ENCODE results near the gene SEC24C.
"Not testable (repeated sequence)": the region's sequence is repeated elsewhere in the genome, so short reads cannot be mapped to it uniquely, and the experiment has no call there.

The SEC24C gene

GRCh38 chr10:73743905-73744663 lies at the start of gene SEC24C:
TSS of gene SEC24C (plus strand) at chr10:73744372. CDS start at chr10:73746833, 2,461 bp downstream.
- peak; percentile 96 for DNase-seq

DNA sequence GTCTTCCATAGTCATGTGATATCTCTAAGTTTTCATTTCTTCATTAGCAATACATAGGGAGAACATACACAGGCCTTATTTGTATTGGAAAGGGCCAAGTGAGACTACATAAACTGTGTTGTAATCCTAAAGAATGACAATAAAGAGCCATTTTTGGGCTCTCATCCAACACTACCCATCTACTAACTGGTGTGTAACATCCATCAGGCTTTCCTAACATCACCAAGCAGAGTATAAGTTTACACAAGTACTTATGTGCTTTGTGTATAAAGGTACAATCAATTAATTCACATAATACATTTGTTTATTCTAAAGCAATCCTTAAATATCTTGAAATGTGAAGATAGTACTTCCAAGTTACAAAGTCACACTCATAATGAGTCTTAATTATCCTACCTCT lies 48.9 kb upstream of the SEC24C start:
- DNase-seq = not testable (repeated sequence)

GRCh38 chr10:73697675-73698159 lies 46.5 kb upstream of the SEC24C start, which contains the start of gene AGAP5:
TSS of gene AGAP5 (minus strand) at chr10:73698109. CDS start at chr10:73697755, 354 bp downstream.
- DNase-seq = not testable (repeated sequence)

DNA sequence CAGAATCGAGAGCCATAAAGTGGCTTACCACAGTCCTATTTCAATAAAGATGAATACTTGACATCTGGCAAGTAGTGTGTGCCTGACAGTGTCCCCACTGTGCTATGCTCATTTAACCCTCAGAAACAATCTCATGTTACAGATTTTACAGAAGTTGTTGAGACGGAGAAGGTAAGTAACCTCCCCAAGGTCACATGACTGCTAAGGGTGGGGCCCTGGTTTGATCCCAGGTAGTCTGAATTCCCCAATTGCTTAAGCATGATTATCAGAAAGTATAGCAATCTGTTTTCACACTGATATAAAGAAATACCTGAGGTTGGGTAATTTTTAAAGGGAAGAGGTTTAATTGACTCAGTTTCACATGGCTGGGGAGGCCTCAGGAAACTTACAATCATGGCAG lies 45.4 kb upstream of the SEC24C start:
- not testable (repeated sequence) for DNase-seq

DNA sequence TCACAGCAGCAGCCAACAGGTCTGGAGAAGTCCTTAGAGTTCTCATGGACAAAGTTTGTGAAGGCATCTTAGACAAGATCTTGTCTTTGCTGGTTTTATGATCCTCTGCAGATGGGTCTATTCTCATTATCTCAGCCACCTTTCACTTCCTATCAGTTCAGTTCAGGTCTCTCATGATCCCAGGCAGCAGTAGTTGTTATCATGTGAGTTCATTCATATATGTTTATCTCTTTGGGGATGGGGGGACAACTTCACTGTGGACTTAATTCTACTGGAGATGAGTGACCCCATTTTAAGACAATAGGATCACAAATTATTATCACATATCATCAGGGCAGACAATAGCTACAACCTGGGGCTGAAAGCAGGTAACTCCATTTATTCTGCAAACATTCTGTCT lies 40.2 kb upstream of the SEC24C start:
- not testable (repeated sequence) for DNase-seq

- not testable (repeated sequence) for DNase-seq
These were observed 38.6 kb upstream of the SEC24C start for GRCh38 chr10:73705506-73706072.

DNA sequence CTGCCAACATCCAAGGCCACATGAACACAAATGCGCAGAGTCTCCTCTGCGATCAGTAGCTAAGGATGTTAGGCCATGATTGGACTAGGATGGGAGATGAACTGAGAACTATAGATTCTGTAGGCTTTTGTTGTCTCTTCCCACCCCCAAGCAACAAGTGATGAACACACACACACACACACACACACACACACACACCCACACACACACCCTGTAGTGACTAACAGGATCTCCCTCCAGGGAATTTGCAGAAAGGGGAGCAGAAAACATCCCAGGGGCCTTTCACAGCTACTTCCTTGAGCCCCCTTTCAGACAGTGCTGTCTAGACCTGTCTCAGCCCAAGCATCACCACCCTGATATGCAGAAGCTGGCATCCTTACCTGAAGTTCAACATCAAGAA lies 37.7 kb upstream of the SEC24C start:
- DNase-seq = not testable (repeated sequence)

- DNase-seq = not testable (repeated sequence)
These were observed 36.5 kb upstream of the SEC24C start for GRCh38 chr10:73707628-73708027.

GRCh38 chr10:73708122-73708521 lies 36.0 kb upstream of the SEC24C start:
- DNase-seq = not testable (repeated sequence)

GRCh38 chr10:73711683-73712082 lies 32.5 kb upstream of the SEC24C start:
- DNase-seq = not testable (repeated sequence)

- not testable (repeated sequence) for DNase-seq
These were observed 30.3 kb upstream of the SEC24C start for GRCh38 chr10:73713912-73714311.

GRCh38 chr10:73714483-73714882 lies 29.7 kb upstream of the SEC24C start:
- DNase-seq = not testable (repeated sequence)

- not testable (repeated sequence) for DNase-seq
These were observed 28.7 kb upstream of the SEC24C start for GRCh38 chr10:73715179-73716156.

- DNase-seq = no peak
These were observed 27.9 kb upstream of the SEC24C start for GRCh38 chr10:73716251-73716650.

DNA sequence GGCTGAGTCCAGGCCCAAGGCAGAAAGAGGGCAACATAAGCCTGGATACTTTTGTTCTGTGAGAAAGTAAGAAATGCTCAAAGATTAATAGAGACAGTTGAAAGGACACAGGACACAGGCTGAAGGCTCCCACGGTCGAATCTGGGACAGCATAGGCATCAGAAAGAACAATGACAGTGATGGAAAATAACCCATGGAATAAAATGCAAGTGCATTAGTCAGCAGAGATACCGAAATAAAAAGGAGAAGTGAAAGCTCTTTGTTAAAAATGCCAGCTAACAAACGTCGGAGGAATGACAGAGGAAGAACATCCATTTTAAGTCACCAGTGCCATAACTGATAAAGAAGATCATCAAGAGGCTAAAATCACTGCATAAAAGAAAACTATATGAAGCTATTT lies 26.6 kb upstream of the SEC24C start:
- no peak for DNase-seq

- DNase-seq = not testable (repeated sequence)
These were observed 23.6 kb upstream of the SEC24C start for GRCh38 chr10:73720561-73720960.

GRCh38 chr10:73723516-73723915 lies 20.7 kb upstream of the SEC24C start:
- DNase-seq = no peak

- DNase-seq = peak; percentile 65
These were observed 14.4 kb upstream of the SEC24C start for GRCh38 chr10:73729781-73730152.

DNA sequence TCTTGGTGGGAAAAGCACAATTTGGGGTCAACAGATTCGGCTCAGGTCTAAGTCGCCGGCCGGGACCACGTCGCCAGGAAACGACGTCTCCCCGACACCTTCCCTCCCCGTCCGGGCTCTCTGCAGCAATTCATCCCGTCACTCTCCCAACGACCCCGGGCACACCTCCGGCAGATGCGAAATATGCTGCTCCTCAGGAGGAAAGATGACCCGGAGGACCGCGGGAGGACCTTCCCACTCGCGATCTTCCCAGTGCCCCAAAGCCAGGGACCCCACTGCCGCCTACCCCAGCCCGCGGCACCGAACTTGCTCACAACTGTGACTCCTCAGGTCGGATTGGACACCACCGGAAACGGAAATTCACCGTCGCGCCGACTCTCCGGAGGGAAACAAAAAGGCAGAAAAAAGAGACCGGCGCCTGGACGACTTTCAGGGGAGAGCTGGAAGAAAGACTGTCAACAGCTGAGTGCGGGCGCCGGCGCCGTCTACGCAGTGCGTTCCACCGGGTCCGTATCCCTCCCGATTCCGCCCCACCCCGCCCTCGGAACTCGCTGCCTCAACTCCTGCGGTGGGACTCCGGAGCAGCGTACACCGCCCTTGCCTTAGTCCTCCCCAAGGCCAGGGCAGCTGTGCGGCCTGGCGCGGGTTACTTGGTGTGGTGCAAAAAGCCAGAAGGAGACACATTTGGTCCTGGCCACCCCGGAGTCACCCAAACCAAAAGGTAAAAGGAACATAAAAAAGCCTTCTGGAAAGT lies 13.8 kb upstream of the SEC24C start:
- peak; percentile 96 for DNase-seq

GRCh38 chr10:73731588-73732375 lies 12.4 kb upstream of the SEC24C start:
- no peak for DNase-seq

DNA sequence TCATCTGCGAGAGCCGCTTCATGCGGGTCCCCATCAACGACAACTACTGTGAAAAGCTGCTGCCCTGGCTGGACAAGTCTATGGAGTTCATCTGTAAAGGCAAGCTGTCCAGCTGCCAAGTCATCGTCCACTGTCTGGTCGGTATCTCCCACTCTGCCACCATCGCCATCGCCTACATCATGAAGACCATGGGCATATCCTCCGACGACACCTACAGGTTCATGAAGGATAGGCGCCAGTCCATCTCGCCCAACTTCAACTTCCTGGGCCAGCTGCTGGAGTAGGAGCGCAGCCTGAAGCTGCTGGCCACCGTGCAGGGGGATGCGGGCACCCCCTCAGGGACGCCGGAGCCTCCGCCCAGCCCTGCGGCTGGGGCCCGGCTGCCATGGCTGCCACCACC lies 11.7 kb upstream of the SEC24C start:
- DNase-seq = no peak

Data from activated CD4-positive, alpha-beta T cell treated with anti-CD3 and anti-CD28 coated beads, Interleukin-2, Interleukin-6, amounts not matched to agents 100 ng/mL and 50 ng/mL, durations not matched to agents 16 hours and 8 hours (primary cell).